ENCODE data around the gene EPB41L1.

DNA sequence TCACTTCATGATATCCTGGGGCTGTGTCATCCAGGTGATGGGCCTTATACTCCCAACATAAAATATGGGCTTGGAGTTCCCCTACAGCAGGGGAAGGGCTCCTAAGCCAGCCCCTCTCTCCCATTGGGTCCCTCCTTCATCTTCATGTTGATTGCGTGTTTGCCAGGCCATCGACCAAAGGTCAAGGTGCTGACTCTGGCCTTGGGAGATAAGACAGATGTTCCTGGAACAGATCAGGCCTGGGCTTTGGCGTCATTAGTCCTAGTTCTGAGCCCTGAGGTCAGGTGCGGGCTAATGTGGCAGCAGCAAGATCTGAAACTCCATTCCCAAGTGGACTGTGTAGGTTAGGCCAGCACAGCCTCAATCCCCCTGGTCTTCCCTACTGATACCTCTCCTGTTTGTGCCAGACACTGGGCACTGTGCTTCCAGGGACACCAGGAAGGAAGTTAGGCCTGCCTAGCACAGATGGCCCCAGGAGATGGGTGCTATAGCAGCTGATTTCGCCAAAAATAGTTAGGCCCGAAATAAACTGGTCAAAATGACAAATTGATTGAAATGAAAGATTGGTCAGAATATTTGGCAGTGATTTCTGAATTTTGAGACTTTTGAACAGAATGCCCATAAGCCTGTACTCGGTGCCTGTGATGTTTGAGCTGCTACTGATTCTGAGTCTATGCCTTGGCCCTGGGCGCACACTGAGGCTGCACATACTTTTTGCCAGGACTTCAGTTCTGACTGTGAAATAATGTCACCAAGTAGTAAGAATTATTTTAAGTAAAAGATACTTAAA lies 28.8 kb downstream of the EPB41L1 start:
- TF ChIP-seq, protein P1, sequence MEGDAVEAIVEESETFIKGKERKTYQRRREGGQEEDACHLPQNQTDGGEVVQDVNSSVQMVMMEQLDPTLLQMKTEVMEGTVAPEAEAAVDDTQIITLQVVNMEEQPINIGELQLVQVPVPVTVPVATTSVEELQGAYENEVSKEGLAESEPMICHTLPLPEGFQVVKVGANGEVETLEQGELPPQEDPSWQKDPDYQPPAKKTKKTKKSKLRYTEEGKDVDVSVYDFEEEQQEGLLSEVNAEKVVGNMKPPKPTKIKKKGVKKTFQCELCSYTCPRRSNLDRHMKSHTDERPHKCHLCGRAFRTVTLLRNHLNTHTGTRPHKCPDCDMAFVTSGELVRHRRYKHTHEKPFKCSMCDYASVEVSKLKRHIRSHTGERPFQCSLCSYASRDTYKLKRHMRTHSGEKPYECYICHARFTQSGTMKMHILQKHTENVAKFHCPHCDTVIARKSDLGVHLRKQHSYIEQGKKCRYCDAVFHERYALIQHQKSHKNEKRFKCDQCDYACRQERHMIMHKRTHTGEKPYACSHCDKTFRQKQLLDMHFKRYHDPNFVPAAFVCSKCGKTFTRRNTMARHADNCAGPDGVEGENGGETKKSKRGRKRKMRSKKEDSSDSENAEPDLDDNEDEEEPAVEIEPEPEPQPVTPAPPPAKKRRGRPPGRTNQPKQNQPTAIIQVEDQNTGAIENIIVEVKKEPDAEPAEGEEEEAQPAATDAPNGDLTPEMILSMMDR (conservative IDR thresholded peaks at IDR 0.05; ENCODE audit: low read depth in 2 of 2): no peak
- TF ChIP-seq POLR2AphosphoS5 (IDR thresholded peaks at IDR 0.05; ENCODE audit: low read depth) (no peak), EZH2 (IDR thresholded peaks at IDR 0.05; ENCODE audit: low read depth, unreplicated experiment) (no peak), CREB1 (CRISPR knock-in tag; IDR thresholded peaks at IDR 0.05; ENCODE audit: low read depth) (no peak), JUNB (IDR thresholded peaks at IDR 0.05; ENCODE audit: unreplicated experiment) (no peak), STAT1 (IDR thresholded peaks at IDR 0.05; ENCODE audit: unreplicated experiment) (no peak), EZH2phosphoT487 (IDR thresholded peaks at IDR 0.05; ENCODE audit: unreplicated experiment) (no peak), NANOG (IDR thresholded peaks at IDR 0.05; ENCODE audit: borderline replicate concordance) (no peak), ZNF114 (CRISPR knock-in tag; IDR thresholded peaks at IDR 0.05) (no peak)
- TF ChIP-seq, protein P2, sequence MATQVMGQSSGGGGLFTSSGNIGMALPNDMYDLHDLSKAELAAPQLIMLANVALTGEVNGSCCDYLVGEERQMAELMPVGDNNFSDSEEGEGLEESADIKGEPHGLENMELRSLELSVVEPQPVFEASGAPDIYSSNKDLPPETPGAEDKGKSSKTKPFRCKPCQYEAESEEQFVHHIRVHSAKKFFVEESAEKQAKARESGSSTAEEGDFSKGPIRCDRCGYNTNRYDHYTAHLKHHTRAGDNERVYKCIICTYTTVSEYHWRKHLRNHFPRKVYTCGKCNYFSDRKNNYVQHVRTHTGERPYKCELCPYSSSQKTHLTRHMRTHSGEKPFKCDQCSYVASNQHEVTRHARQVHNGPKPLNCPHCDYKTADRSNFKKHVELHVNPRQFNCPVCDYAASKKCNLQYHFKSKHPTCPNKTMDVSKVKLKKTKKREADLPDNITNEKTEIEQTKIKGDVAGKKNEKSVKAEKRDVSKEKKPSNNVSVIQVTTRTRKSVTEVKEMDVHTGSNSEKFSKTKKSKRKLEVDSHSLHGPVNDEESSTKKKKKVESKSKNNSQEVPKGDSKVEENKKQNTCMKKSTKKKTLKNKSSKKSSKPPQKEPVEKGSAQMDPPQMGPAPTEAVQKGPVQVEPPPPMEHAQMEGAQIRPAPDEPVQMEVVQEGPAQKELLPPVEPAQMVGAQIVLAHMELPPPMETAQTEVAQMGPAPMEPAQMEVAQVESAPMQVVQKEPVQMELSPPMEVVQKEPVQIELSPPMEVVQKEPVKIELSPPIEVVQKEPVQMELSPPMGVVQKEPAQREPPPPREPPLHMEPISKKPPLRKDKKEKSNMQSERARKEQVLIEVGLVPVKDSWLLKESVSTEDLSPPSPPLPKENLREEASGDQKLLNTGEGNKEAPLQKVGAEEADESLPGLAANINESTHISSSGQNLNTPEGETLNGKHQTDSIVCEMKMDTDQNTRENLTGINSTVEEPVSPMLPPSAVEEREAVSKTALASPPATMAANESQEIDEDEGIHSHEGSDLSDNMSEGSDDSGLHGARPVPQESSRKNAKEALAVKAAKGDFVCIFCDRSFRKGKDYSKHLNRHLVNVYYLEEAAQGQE (IDR thresholded peaks at IDR 0.05; ENCODE audit: unreplicated experiment): no peak
- TF ChIP-seq, protein P3, sequence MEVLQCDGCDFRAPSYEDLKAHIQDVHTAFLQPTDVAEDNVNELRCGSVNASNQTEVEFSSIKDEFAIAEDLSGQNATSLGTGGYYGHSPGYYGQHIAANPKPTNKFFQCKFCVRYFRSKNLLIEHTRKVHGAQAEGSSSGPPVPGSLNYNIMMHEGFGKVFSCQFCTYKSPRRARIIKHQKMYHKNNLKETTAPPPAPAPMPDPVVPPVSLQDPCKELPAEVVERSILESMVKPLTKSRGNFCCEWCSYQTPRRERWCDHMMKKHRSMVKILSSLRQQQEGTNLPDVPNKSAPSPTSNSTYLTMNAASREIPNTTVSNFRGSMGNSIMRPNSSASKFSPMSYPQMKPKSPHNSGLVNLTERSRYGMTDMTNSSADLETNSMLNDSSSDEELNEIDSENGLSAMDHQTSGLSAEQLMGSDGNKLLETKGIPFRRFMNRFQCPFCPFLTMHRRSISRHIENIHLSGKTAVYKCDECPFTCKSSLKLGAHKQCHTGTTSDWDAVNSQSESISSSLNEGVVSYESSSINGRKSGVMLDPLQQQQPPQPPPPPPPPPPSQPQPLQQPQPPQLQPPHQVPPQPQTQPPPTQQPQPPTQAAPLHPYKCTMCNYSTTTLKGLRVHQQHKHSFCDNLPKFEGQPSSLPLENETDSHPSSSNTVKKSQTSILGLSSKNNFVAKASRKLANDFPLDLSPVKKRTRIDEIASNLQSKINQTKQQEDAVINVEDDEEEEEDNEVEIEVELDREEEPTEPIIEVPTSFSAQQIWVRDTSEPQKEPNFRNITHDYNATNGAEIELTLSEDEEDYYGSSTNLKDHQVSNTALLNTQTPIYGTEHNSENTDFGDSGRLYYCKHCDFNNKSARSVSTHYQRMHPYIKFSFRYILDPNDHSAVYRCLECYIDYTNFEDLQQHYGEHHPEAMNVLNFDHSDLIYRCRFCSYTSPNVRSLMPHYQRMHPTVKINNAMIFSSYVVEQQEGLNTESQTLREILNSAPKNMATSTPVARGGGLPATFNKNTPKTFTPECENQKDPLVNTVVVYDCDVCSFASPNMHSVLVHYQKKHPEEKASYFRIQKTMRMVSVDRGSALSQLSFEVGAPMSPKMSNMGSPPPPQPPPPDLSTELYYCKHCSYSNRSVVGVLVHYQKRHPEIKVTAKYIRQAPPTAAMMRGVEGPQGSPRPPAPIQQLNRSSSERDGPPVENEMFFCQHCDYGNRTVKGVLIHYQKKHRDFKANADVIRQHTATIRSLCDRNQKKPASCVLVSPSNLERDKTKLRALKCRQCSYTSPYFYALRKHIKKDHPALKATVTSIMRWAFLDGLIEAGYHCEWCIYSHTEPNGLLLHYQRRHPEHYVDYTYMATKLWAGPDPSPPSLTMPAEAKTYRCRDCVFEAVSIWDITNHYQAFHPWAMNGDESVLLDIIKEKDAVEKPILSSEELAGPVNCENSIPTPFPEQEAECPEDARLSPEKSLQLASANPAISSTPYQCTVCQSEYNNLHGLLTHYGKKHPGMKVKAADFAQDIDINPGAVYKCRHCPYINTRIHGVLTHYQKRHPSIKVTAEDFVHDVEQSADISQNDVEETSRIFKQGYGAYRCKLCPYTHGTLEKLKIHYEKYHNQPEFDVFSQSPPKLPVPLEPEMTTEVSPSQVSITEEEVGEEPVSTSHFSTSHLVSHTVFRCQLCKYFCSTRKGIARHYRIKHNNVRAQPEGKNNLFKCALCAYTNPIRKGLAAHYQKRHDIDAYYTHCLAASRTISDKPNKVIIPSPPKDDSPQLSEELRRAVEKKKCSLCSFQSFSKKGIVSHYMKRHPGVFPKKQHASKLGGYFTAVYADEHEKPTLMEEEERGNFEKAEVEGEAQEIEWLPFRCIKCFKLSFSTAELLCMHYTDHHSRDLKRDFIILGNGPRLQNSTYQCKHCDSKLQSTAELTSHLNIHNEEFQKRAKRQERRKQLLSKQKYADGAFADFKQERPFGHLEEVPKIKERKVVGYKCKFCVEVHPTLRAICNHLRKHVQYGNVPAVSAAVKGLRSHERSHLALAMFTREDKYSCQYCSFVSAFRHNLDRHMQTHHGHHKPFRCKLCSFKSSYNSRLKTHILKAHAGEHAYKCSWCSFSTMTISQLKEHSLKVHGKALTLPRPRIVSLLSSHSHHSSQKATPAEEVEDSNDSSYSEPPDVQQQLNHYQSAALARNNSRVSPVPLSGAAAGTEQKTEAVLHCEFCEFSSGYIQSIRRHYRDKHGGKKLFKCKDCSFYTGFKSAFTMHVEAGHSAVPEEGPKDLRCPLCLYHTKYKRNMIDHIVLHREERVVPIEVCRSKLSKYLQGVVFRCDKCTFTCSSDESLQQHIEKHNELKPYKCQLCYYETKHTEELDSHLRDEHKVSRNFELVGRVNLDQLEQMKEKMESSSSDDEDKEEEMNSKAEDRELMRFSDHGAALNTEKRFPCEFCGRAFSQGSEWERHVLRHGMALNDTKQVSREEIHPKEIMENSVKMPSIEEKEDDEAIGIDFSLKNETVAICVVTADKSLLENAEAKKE (CRISPR knock-in tag; IDR thresholded peaks at IDR 0.05): no peak
- TF ChIP-seq, protein P4, sequence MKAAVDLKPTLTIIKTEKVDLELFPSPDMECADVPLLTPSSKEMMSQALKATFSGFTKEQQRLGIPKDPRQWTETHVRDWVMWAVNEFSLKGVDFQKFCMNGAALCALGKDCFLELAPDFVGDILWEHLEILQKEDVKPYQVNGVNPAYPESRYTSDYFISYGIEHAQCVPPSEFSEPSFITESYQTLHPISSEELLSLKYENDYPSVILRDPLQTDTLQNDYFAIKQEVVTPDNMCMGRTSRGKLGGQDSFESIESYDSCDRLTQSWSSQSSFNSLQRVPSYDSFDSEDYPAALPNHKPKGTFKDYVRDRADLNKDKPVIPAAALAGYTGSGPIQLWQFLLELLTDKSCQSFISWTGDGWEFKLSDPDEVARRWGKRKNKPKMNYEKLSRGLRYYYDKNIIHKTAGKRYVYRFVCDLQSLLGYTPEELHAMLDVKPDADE (IDR thresholded peaks at IDR 0.05): no peak
